Left lung (tissue), 10 donors: ENCODE measurements around the gene GATA2. TPM values are rescaled to one million over a fixed set of nuclear protein-coding genes. Genes with fewer than 3 reads are reported as not detected.

Experiments used
- ATAC-seq: fragments of 200-7000 bp; cut with Tn5 transposase; one replicate; pipeline ENCODE4 v1.9.1; 2020; ENCODE audit warnings: moderate library complexity
- DNase-seq, 4 donors: peaks; one replicate each; pipeline ENCODE4 v3.0.0-alpha.2; 2013 to 2020
- H3K27ac ChIP-seq, 2 donors: fragments of 200-600 bp; sonication (generic) in 1 of 2; one replicate each; pipeline versions ENCODE4 v1.5.0 to v1.8.0; 2020 to 2021
- H3K27me3 ChIP-seq, 2 donors: fragments of 200-600 bp; sonication (generic) in 1 of 2; one replicate each; pipeline versions ENCODE4 v1.5.0 to v1.8.0; 2020 to 2021
- H3K36me3 ChIP-seq, 2 donors: fragments of 200-600 bp; sonication (generic) in 1 of 2; one replicate each; pipeline versions ENCODE4 v1.5.0 to v1.8.0; 2020 to 2021
- H3K4me1 ChIP-seq, 2 donors: fragments of 200-600 bp; one replicate each; pipeline ENCODE4 v1.8.0; 2021
- H3K4me3 ChIP-seq, 2 donors: fragments of 200-600 bp; sonication (generic) in 1 of 2; one replicate each; pipeline versions ENCODE4 v1.5.0 to v1.8.0; 2020 to 2021; ENCODE audit warnings: mild to moderate bottlenecking in 1 of 2
- H3K9me3 ChIP-seq, 2 donors: fragments of 200-600 bp; sonication (generic) in 1 of 2; one replicate each; pipeline versions ENCODE4 v1.5.0 to v1.8.0; 2020 to 2021
- intact Hi-C, 2 donors: fragments of 100-400 bp; cut with DNase I; formaldehyde crosslinking; loops; one replicate each; pipeline versions ENCODE4 v1.11.2 to v1.14.2; 2022
- polyA plus RNA-seq, 6 donors: library from polyadenylated mRNA; unstranded; fragments of 120-200 nt; gene quantifications; one replicate each; pipeline ENCODE4 v1.2.1, GENCODE V29; 2013; ENCODE audit not compliant: insufficient read length in 6 of 6
- total RNA-seq, 2 donors: library from RNA; stranded (reverse); fragmentation: NEBNext Ultra II Directional; extraction: Animal tissue kit (Norgen Biotek cat#: 25700); gene quantifications; one replicate each; pipeline ENCODE4 v1.2.1, GENCODE V29; 2021
- TF ChIP-seq, protein P1 (sequence below), 2 donors: fragments of 200-600 bp; sonication (generic) in 1 of 2; IDR thresholded peaks; one replicate each; pipeline versions ENCODE4 v1.5.0 to v1.8.0; 2021; ENCODE audit warnings: antibody characterized with exemption in 2 of 2
- donor health status: DM: no; HTN: yes; CAD: no.
- donor health status: DM: no; HTN: no; CAD: no.

The GATA2 gene
- total and polyA plus RNA-seq, 8 donors = 9.2 to 43.0 (median 15.1) TPM

DNA sequence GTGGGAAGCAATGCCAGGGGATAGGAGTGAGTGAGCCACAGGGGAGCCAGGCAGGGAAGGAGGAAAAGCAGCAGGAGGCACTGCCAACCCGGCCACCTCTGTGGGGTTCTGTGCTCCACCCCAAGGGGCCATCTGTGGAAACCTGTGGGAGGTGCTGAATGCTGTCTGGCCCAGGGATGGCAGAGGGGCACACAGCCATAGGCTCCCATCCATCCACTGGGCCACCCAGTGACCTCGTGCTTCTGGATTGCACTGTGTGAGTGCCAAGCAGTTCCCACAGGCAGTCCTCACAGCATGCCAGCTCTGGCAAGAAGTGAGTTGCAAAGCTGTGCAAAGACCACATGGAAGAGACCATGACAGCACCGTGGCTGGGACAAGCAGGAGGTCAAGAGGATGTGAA lies 53.8 kb downstream of the GATA2 start:
- intact Hi-C loops = no loop called here
- Histone ChIP-seq H3K27ac (no peak overlapping the region), H3K4me3 (no peak overlapping the region), H3K27me3 (peaks cover 0 to 23% of the 10 kb centered on the region in 2 donors), H3K9me3 (no peaks in the 10 kb centered on the region), H3K4me1 (no peaks in the 10 kb centered on the region), H3K36me3 (no peaks in the 10 kb centered on the region)
- TF ChIP-seq, protein P1, sequence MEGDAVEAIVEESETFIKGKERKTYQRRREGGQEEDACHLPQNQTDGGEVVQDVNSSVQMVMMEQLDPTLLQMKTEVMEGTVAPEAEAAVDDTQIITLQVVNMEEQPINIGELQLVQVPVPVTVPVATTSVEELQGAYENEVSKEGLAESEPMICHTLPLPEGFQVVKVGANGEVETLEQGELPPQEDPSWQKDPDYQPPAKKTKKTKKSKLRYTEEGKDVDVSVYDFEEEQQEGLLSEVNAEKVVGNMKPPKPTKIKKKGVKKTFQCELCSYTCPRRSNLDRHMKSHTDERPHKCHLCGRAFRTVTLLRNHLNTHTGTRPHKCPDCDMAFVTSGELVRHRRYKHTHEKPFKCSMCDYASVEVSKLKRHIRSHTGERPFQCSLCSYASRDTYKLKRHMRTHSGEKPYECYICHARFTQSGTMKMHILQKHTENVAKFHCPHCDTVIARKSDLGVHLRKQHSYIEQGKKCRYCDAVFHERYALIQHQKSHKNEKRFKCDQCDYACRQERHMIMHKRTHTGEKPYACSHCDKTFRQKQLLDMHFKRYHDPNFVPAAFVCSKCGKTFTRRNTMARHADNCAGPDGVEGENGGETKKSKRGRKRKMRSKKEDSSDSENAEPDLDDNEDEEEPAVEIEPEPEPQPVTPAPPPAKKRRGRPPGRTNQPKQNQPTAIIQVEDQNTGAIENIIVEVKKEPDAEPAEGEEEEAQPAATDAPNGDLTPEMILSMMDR (IDR thresholded peaks at IDR 0.05) = no peak
- ATAC-seq (no peak), DNase-seq (no peak)

DNA sequence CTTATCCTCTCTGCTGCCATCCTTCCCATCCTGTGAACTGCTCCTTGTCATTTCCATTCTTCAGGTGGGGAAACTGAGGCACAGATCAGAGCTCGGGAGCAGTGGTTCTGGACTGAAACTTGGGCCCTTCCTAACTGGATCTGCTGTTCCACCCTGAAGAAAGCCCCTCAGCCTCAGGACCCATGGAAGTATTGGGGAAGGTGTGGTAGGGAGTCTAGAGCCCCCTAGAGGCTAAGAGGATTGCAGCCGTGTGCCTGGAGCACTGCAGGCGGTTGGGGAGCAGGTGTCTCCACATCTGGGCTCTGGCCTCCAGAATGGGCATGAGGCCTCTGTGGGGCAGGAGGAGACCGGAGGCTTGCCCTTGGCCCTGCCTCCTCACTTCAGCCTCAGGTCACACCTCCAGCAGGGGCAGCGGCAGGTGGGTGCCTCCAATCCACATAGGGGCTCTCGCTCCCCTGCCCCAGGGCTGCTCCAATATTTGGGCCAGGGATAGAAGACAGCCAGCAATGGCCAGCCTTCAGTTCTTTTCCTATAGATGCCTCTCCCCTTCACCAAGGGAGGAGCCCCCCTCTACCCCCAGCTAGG lies 54.4 kb downstream of the GATA2 start:
- Histone ChIP-seq H3K27ac (no peak overlapping the region), H3K27me3 (peaks cover 0 to 30% of the 10 kb centered on the region in 2 donors), H3K4me3 (no peak overlapping the region), H3K36me3 (no peaks in the 10 kb centered on the region), H3K4me1 (no peaks in the 10 kb centered on the region), H3K9me3 (no peaks in the 10 kb centered on the region)
- TF ChIP-seq, protein P1 (IDR thresholded peaks at IDR 0.05) = peak in 1 of 2 donors; percentile 17
- intact Hi-C loops = no loop called here
- ATAC-seq = no peak
- DNase-seq = peak in 1 of 4 donors; percentile 41

DNA sequence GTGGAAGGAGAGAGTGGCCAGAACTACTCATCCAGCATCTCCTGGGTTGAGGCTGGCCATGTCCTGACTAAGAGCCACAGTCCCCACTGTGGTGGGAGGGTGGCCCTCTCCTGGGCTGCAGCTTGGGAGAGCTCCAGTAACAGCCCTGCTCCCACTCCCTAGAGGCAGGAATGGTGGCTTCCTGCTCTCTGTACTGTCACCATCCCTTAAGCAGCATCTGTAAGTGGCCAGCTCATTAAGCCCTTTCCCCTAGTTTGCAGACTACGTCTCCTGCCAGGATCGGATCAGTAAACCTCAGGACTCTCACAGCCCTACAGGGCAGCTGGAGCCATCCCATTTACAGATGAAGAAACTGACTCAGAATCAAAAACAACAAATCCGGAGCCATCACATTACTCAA lies 56.8 kb downstream of the GATA2 start:
- TF ChIP-seq, protein P1 (IDR thresholded peaks at IDR 0.05) = no peak
- Histone ChIP-seq H3K27me3 (peaks cover 22 to 53% of the 10 kb centered on the region in 2 donors), H3K27ac (no peak overlapping the region), H3K4me3 (no peak overlapping the region), H3K9me3 (no peaks in the 10 kb centered on the region), H3K4me1 (peaks cover 5 to 12% of the 10 kb centered on the region in 2 donors), H3K36me3 (no peaks in the 10 kb centered on the region)
- ATAC-seq (no peak), DNase-seq (no peak)
- intact Hi-C loops = no loop called here

DNA sequence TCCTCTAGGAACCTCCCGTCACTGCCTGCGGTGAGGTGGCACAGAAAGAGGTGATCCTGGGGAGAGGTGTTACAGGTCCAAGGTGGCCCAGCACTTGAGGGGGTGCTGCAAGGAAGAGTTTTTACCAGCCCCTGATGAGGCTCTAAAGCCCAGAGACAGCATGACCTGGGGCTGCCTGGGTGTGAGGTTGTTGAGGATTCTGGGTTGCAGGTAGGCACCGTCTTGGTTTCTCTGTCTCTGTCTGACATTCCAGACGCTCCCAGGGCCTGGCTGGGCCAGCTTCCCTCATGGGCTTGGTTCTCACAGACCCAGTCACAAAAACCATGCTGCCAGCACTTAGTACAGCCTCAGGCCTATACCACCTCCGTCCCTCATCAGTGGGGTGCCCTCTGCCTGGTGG lies 57.4 kb downstream of the GATA2 start:
- Histone ChIP-seq H3K36me3 (no peaks in the 10 kb centered on the region), H3K9me3 (no peaks in the 10 kb centered on the region), H3K27me3 (peaks cover 22 to 60% of the 10 kb centered on the region in 2 donors), H3K4me1 (peaks cover 5 to 12% of the 10 kb centered on the region in 2 donors), H3K4me3 (no peak overlapping the region), H3K27ac (no peak overlapping the region)
- TF ChIP-seq, protein P1 (IDR thresholded peaks at IDR 0.05) = no peak
- peak in 1 of 4 donors; percentile 43 for DNase-seq
- no peak for ATAC-seq
- intact Hi-C loops = no loop called here

DNA sequence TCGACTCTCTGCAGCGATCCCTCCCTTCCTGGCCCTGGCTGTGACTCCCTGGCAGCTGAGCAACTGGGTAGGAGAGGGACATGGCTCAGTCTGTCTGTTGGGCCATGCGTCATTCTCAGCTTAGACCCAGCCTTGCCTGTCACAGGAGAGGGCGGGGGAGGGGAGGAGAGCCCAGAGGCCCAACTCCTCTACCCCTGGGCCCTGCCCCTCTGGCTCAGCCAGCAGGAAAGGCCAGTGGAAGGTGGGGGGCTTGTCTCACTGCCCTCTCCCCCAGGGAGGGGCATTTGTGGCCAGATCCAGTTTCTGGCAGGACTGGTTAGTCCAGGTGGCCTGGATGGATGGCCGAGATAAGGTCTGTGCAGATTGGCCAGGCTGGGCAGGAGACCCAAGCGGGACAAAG lies 57.9 kb downstream of the GATA2 start:
- intact Hi-C loops = no loop called here
- TF ChIP-seq, protein P1 (IDR thresholded peaks at IDR 0.05) = no peak
- DNase-seq (peak in 2 of 4 donors; percentile 32 to 72), ATAC-seq (no peak)
- Histone ChIP-seq H3K27me3 (peaks cover 22 to 64% of the 10 kb centered on the region in 2 donors), H3K9me3 (no peaks in the 10 kb centered on the region), H3K27ac (no peak overlapping the region), H3K4me3 (no peak overlapping the region), H3K36me3 (no peaks in the 10 kb centered on the region), H3K4me1 (peaks cover 5 to 12% of the 10 kb centered on the region in 2 donors)
